Gastrocnemius medialis (tissue), 4 donors: ENCODE data around the gene PIGH. TPM values are rescaled to one million over a fixed set of nuclear protein-coding genes. Genes with fewer than 3 reads are reported as not detected.

Experiments used
- ATAC-seq, 2 donors: fragments of 150-250 bp; one replicate each; pipeline ENCODE4 v1.9.1; 2016
- DNase-seq, 2 donors: peaks; one replicate each; pipeline ENCODE4 v3.0.0-alpha.2; 2019
- H3K27ac ChIP-seq, 4 donors: fragments of 200-600 bp; sonication (generic); 1 replicate in 1 of 4; 2 replicates in 3 of 4; pipeline ENCODE4 v1.5.1; 2016 to 2018; ENCODE audit warnings: mild to moderate bottlenecking in 2 of 4, moderate library complexity in 1 of 4
- H3K27me3 ChIP-seq, 3 donors: fragments of 200-600 bp; sonication (generic) in 2 of 3; 1 replicate in 1 of 3; 2 replicates in 2 of 3; pipeline versions ENCODE4 v1.5.1 to v1.6.0; 2016 to 2019; ENCODE audit warnings: mild to moderate bottlenecking in 1 of 3, moderate library complexity in 1 of 3
- H3K36me3 ChIP-seq, 2 donors: fragments of 200-600 bp; sonication (generic) in 1 of 2; one replicate each; pipeline ENCODE4 v1.5.1; 2017 to 2018
- H3K4me1 ChIP-seq, 2 donors: fragments of 200-600 bp; sonication (generic) in 1 of 2; one replicate each; pipeline ENCODE4 v1.5.1; 2016 to 2017; ENCODE audit warnings: mild to moderate bottlenecking in 2 of 2
- H3K4me3 ChIP-seq, 4 donors: fragments of 200-600 bp; sonication (generic) in 3 of 4; 1 replicate in 1 of 4; 2 replicates in 3 of 4; pipeline ENCODE4 v1.5.1; 2016 to 2019; ENCODE audit warnings: mild to moderate bottlenecking in 2 of 4
- H3K9me3 ChIP-seq, 3 donors: fragments of 200-600 bp; sonication (generic) in 2 of 3; 1 replicate in 1 of 3; 2 replicates in 2 of 3; pipeline ENCODE4 v1.5.1; 2016 to 2019
- POLR2A ChIP-seq, 2 donors: fragments of 450-650 bp; IDR thresholded peaks; one replicate each; pipeline ENCODE4 v1.6.1; 2017; ENCODE audit warnings: antibody characterized with exemption in 2 of 2, mild to moderate bottlenecking in 2 of 2, moderate library complexity in 2 of 2
- in situ Hi-C, 4 donors: fragments of 200-750 bp; cut with MboI; loops; one replicate each; pipeline versions ENCODE4 v1.15.0 to v1.8.0; 2017; ENCODE audit warnings: low sequenced_read_pairs in 4 of 4
- intact Hi-C: fragments of 100-400 bp; cut with DNase I; formaldehyde crosslinking; loops from one replicate; pipeline ENCODE4 v1.15.1; 2023; ENCODE audit warnings: low total_unique reads
- total RNA-seq, 4 donors: library from RNA; depleted of rRNA; stranded (reverse); fragments of >200 nt; gene quantifications; one replicate each; pipeline versions ENCODE4 v1.1.0 to v1.2.3, GENCODE V29; 2016
- TF ChIP-seq, protein P1 (sequence below), 5 experiments: fragments of 450-650 bp in 3 of 5; fragments of 200-600 bp in 2 of 5; sonication (generic) in 2 of 5; IDR thresholded peaks in 4 of 5; conservative IDR thresholded peaks in 1 of 5; 1 replicate in 4 of 5; 2 replicates in 1 of 5; pipeline ENCODE4 v1.5.1; 2016 to 2019; ENCODE audit warnings: antibody characterized with exemption in 5 of 5, mild to moderate bottlenecking in 3 of 5, moderate library complexity in 3 of 5

PIGH gene, protein sequence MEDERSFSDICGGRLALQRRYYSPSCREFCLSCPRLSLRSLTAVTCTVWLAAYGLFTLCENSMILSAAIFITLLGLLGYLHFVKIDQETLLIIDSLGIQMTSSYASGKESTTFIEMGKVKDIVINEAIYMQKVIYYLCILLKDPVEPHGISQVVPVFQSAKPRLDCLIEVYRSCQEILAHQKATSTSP
- total RNA-seq: 10 to 100 TPM; 27.8 to 48.5 (median 35.3) TPM

DNA sequence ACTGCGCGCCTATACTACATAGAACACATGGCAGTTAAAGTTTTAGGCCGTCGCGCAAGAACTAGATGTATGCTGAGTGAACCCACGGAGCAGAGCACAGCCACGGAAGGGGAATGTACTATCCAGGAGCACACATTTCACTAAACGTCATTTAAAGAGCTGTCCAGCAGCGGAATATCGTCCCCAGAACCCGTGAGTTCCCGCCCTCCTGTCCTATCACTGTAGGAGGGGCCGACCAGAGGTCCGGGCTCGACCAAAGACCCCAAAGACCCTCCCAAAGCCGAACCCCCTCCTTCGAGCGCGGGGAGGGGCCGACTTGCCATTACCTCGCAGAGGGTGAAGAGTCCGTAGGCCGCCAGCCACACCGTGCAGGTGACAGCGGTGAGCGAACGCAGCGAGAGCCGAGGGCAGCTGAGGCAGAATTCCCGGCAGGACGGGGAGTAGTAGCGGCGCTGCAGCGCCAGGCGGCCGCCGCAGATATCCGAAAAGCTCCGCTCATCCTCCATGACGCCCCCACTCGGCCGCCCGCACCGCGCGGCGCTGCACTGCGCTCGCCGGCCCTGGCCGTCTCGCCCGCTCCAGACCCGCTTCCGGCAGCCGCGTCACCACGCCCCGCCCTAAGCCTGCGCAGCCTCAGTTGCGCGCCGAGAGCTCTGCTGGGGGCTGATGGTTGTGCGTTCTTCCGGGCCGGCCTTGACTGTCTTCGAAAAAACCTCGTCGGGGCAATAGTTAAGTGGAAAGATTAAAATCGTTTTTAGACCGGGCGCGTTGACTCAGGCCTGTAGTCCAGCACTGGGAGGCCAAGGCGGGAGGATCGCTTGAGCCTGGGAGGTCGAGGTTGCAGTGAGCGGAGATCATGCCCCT, at the start of gene PIGH:
Gene PIGH, minus strand, starts transcription at position 571 of the 864 bp plus-strand sequence. Its CDS starts 65 bp downstream, at position 506.
- Histone ChIP-seq H3K4me1 (peaks cover 5 to 13% of the 10 kb centered on the region in 2 donors), H3K27ac (peak within 1 kb of the TSS; percentile 89 to 95 (median 92)), H3K9me3 (no peaks in the 10 kb centered on the region), H3K27me3 (no peaks in the 10 kb centered on the region), H3K4me3 (peak within 1 kb of the TSS; percentile 92 to 98 (median 95)), H3K36me3 (no peaks in the 10 kb centered on the region)
- intact Hi-C loops: loop anchor here (1.0 kb wide), 1 partner anchor 74 kb away; the partner anchor contains the start of gene VTI1B
- DNase-seq (peak; percentile 75 to 85), ATAC-seq (peak; percentile 92 to 93)
- in situ Hi-C loops: no loop called here
- TF ChIP-seq POLR2A (IDR thresholded peaks at IDR 0.05): peak; percentile 85 to 86
- TF ChIP-seq, protein P1, sequence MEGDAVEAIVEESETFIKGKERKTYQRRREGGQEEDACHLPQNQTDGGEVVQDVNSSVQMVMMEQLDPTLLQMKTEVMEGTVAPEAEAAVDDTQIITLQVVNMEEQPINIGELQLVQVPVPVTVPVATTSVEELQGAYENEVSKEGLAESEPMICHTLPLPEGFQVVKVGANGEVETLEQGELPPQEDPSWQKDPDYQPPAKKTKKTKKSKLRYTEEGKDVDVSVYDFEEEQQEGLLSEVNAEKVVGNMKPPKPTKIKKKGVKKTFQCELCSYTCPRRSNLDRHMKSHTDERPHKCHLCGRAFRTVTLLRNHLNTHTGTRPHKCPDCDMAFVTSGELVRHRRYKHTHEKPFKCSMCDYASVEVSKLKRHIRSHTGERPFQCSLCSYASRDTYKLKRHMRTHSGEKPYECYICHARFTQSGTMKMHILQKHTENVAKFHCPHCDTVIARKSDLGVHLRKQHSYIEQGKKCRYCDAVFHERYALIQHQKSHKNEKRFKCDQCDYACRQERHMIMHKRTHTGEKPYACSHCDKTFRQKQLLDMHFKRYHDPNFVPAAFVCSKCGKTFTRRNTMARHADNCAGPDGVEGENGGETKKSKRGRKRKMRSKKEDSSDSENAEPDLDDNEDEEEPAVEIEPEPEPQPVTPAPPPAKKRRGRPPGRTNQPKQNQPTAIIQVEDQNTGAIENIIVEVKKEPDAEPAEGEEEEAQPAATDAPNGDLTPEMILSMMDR (IDR thresholded peaks at IDR 0.05 in 4 of 5, conservative IDR thresholded peaks at IDR 0.05 in 1 of 5): peak; percentile 58 to 70 (median 67)

DNA sequence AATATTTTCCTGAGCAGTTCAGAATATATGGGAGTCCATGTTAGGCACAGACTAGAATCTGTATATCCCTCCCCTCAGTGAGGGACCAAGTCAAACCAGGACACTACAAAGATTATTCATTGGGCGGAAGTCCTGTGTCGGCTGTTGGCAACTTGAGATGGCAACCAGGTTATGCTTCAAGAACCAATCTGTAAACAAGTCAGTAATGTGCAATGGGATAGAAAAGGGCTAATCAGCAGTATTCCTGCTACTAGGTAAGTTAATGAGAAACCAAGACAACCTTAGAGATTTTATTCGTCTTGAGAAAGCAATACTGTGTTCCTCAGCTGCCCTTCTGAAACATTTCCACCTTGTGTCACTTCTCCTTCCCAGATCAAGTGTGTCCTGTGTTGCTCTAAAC, 46.1 kb upstream of the PIGH start:
- H3K4me3 ChIP-seq: no peak overlapping the region
- in situ Hi-C loops (no loop called here), intact Hi-C loops (no loop called here)
- H3K9me3 ChIP-seq: no peaks in the 10 kb centered on the region
- H3K27me3 ChIP-seq: no peaks in the 10 kb centered on the region
- no peak for TF ChIP-seq POLR2A (IDR thresholded peaks at IDR 0.05)
- TF ChIP-seq, protein P1 (IDR thresholded peaks at IDR 0.05 in 4 of 5, conservative IDR thresholded peaks at IDR 0.05 in 1 of 5): no peak
- peaks cover 5 to 70% of the 10 kb centered on the region in 2 donors for H3K36me3 ChIP-seq
- no peak for ATAC-seq
- peaks cover 8 to 13% of the 10 kb centered on the region in 2 donors for H3K4me1 ChIP-seq
- H3K27ac ChIP-seq: peak overlapping the region; percentile 78 to 89 (median 83)
- no peak for DNase-seq

DNA sequence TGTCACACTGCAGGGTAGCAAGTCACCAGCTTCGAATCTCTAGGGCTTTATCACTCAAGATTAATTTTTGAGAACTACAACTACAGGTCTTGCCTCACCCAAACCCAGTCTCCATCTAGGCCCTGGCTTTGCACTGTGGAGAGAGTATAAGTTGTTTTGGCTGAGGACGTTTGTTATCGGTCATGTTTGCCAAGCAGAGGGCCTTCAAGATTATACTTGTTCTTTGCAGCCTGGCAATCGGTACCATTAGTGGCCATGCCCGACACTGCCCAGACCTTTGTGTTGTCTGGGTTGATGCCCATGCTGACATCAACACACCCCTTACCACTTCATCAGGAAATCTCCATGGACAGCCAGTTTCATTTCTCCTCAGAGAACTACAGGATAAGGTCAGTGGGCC, 45.3 kb upstream of the PIGH start:
- H3K9me3 ChIP-seq: no peaks in the 10 kb centered on the region
- no peak for ATAC-seq
- intact Hi-C loops: loop anchor here (2.0 kb wide), 1 partner anchor 23 kb away; no protein-coding TSS in a partner anchor
- H3K27me3 ChIP-seq: no peaks in the 10 kb centered on the region
- no peak for DNase-seq
- in situ Hi-C loops: no loop called here
- H3K4me1 ChIP-seq: peaks cover 8 to 13% of the 10 kb centered on the region in 2 donors
- no peak overlapping the region for H3K4me3 ChIP-seq
- peak overlapping the region; percentile 78 to 89 (median 83) for H3K27ac ChIP-seq
- H3K36me3 ChIP-seq: peaks cover 5 to 63% of the 10 kb centered on the region in 2 donors
- TF ChIP-seq POLR2A (IDR thresholded peaks at IDR 0.05): no peak
- TF ChIP-seq, protein P1 (IDR thresholded peaks at IDR 0.05 in 4 of 5, conservative IDR thresholded peaks at IDR 0.05 in 1 of 5): no peak

DNA sequence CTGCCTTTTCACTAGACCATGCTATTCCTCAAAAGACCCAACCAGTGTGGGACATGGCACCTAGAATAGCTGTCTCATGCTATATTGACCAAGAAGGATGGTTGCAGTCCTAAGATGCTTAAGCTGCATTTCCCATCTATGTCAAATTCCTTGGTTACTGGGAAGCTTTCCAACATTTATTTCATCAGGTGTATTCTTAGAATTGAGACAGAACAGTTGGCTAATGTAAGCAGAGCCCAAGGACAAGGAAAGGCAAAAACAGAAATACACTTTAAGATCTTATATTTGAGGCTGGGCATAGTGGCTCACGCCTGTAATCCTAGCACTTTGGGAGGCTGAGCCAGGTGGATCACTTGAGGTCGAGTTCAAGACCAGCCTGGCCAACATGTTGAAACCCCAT, 44.4 kb upstream of the PIGH start:
- ATAC-seq (peak; percentile 91 to 94), DNase-seq (peak; percentile 41 to 57)
- Histone ChIP-seq H3K9me3 (no peaks in the 10 kb centered on the region), H3K27me3 (no peaks in the 10 kb centered on the region), H3K27ac (peak overlapping the region; percentile 78 to 89 (median 83)), H3K4me1 (peaks cover 8 to 13% of the 10 kb centered on the region in 2 donors), H3K36me3 (peaks cover 5 to 53% of the 10 kb centered on the region in 2 donors), H3K4me3 (no peak overlapping the region)
- intact Hi-C loops: loop anchor here (1.0 to 2.0 kb wide), 2 partner anchors 8 to 22 kb away; no protein-coding TSS in a partner anchor
- in situ Hi-C loops: no loop called here
- no peak for TF ChIP-seq POLR2A (IDR thresholded peaks at IDR 0.05)
- TF ChIP-seq, protein P1 (IDR thresholded peaks at IDR 0.05 in 4 of 5, conservative IDR thresholded peaks at IDR 0.05 in 1 of 5): no peak
